Endothelial cell of umbilical vein (primary cell): ENCODE results near the gene KCTD5. TPM values are rescaled to one million over a fixed set of nuclear protein-coding genes. Genes with fewer than 3 reads are reported as not detected.

Source experiments
- BruUV-seq: library from RNA; stranded (reverse); fragments of 400-500 nt; replicated peaks from 2 replicates; lab custom pipeline; 2021; lab: Mats Ljungman, UMichigan
- CTCF ChIA-PET: fragments of 300-600, 350-600 bp; sonication (Branson Sonifier 250); formaldehyde crosslinking; loops from one replicate; lab custom pipeline; 2021; ENCODE audit warnings: antibody characterized with exemption, inconsistent platforms; lab: Charles Lee
- POLR2A ChIA-PET: fragments of 300-600, 350-600 bp; sonication (Branson Sonifier 250); formaldehyde crosslinking; loops from one replicate; lab custom pipeline; 2021; ENCODE audit warnings: antibody characterized with exemption, inconsistent platforms; lab: Charles Lee
- DNase-seq: peaks from one replicate; pipeline ENCODE4 v3.0.0-alpha.2; 2011; ENCODE audit warnings: low read depth, low spot score
- FAIRE-seq: peaks from 2 replicates; lab custom pipeline; 2011; peaks lifted over from hg19 to GRCh38; lab: Jason Lieb, UNC
- H2AFZ ChIP-seq: 2 replicates; pipeline ENCODE4 v1.6.0; 2012; ENCODE audit warnings: low read depth, low read length, control low read depth, inconsistent platforms
- H3K27ac ChIP-seq: 2 replicates; pipeline ENCODE4 v1.5.1; 2011; ENCODE audit warnings: low read depth, mild to moderate bottlenecking, control low read depth, low read length, moderate library complexity; ENCODE audit not compliant: insufficient read depth
- H3K27me3 ChIP-seq, 2 experiments: 2 replicates each; pipeline versions ENCODE4 v1.6.0 to v1.6.1; 2011; ENCODE audit warnings: low read length in 2 of 2, mixed read lengths in 1 of 2; ENCODE audit not compliant: control insufficient read depth in 2 of 2, insufficient read depth in 2 of 2
- H3K36me3 ChIP-seq, 2 experiments: 2 replicates in 1 of 2; 3 replicates in 1 of 2; pipeline ENCODE4 v1.5.1; 2011; ENCODE audit warnings: low read length in 2 of 2, mild to moderate bottlenecking in 1 of 2, moderate library complexity in 1 of 2; ENCODE audit not compliant: control insufficient read depth in 2 of 2, insufficient read depth in 2 of 2; ENCODE audit errors: extremely low read depth in 1 of 2
- H3K4me1 ChIP-seq: 3 replicates; pipeline ENCODE4 v1.5.1; 2011; ENCODE audit warnings: mild to moderate bottlenecking, low read length; ENCODE audit not compliant: control insufficient read depth, insufficient read depth; ENCODE audit errors: extremely low read depth
- H3K4me2 ChIP-seq: 2 replicates; pipeline ENCODE4 v1.6.1; 2011; ENCODE audit warnings: low read length, control low read depth, mixed read lengths; ENCODE audit not compliant: insufficient read depth
- H3K4me3 ChIP-seq, 3 experiments: fragments of 200-600 bp in 1 of 3; sonication (generic), shearing (Covaris generic) in 1 of 3; replicated peaks in 1 of 3; 2 replicates each; pipeline ENCODE4 v1.5.1; 2011 to 2016; ENCODE audit warnings: control low read depth in 3 of 3, low read length in 3 of 3, mild to moderate bottlenecking in 2 of 3, inconsistent platforms in 1 of 3, low read depth in 1 of 3, moderate library complexity in 1 of 3; ENCODE audit not compliant: insufficient read depth in 1 of 3
- H3K79me2 ChIP-seq: 2 replicates; pipeline ENCODE4 v1.6.0; 2012; ENCODE audit warnings: low read length, inconsistent platforms; ENCODE audit not compliant: control insufficient read depth, insufficient read depth
- H3K9ac ChIP-seq: replicated peaks from 2 replicates; pipeline ENCODE3; 2011; ENCODE audit warnings: low read length, control low read depth; ENCODE audit not compliant: insufficient read depth; ENCODE audit errors: extremely low read depth
- H3K9me1 ChIP-seq: replicated peaks from 3 replicates; pipeline ENCODE4 v1.6.0; 2011; ENCODE audit warnings: mild to moderate bottlenecking, low read length; ENCODE audit not compliant: control insufficient read depth, insufficient read depth; ENCODE audit errors: extremely low read depth
- H3K9me3 ChIP-seq: replicated peaks from 2 replicates; pipeline ENCODE4 v1.5.1; 2012; ENCODE audit warnings: low read length, inconsistent platforms; ENCODE audit not compliant: control insufficient read depth, insufficient read depth
- H4K20me1 ChIP-seq: replicated peaks from 2 replicates; pipeline ENCODE3; 2011; ENCODE audit warnings: mild to moderate bottlenecking, low read length; ENCODE audit not compliant: control insufficient read depth, insufficient read depth; ENCODE audit errors: extremely low read depth
- EZH2 ChIP-seq: IDR thresholded peaks from 2 replicates; pipeline ENCODE4 v1.6.1; 2012; ENCODE audit warnings: borderline replicate concordance, low read depth, mild to moderate bottlenecking, moderate library complexity, low read length, inconsistent platforms; ENCODE audit not compliant: severe bottlenecking
- FOS ChIP-seq: IDR thresholded peaks from 2 replicates; pipeline ENCODE4 v1.6.1; 2011; ENCODE audit warnings: mild to moderate bottlenecking, low read length, moderate library complexity, borderline replicate concordance; ENCODE audit not compliant: insufficient read depth
- GATA2 ChIP-seq: IDR thresholded peaks from 2 replicates; pipeline ENCODE4 v1.7.0; 2011; ENCODE audit warnings: low read depth, mild to moderate bottlenecking, moderate library complexity, mixed read lengths, low read length; ENCODE audit not compliant: insufficient read length, insufficient read depth
- JUN ChIP-seq: IDR thresholded peaks from 2 replicates; pipeline ENCODE4 v1.6.1; 2011; ENCODE audit warnings: borderline replicate concordance, low read depth; ENCODE audit not compliant: insufficient read length, insufficient read depth
- POLR2A ChIP-seq: IDR thresholded peaks from 2 replicates; pipeline ENCODE4 v1.6.1; 2012; ENCODE audit warnings: low read depth, mild to moderate bottlenecking, control low read depth, low read length
- POLR2AphosphoS5 ChIP-seq: IDR thresholded peaks from 2 replicates; pipeline ENCODE4 v1.6.1; 2012; ENCODE audit warnings: low read depth, mild to moderate bottlenecking, control low read depth, low read length, moderate library complexity; ENCODE audit not compliant: insufficient read depth
- dilution Hi-C: fragments of 300-500 bp; cut with MboI; formaldehyde crosslinking; loops from one replicate; pipeline ENCODE4 v1.15.0; 2019; ENCODE audit warnings: low sequenced_read_pairs; ENCODE audit not compliant: extremely low pct_ligation_motif_present
- intact Hi-C: fragments of 100-400 bp; cut with micrococcal nuclease; formaldehyde crosslinking; loops from one replicate; pipeline ENCODE4 v1.10.0; 2022
- polyA plus RNA-seq, 4 experiments: library from polyadenylated mRNA; depleted of rRNA in 3 of 4; stranded (reverse) in 3 of 4; unstranded in 1 of 4; fragments of >200 nt; gene quantifications; 2 replicates each; pipeline versions ENCODE4 v1.2.1 to v1.2.3, GENCODE V29; 2011 to 2012; ENCODE audit warnings: missing spikeins in 1 of 4
- total RNA-seq: library from RNA; stranded (reverse); gene quantifications from 2 replicates; pipeline ENCODE4 v1.2.3, GENCODE V29; 2021
- TF ChIP-seq, protein P1 (sequence below), 2 donors: IDR thresholded peaks; 1 replicate in 1 of 2; 2 replicates in 1 of 2; pipeline ENCODE4 v1.5.1; 2011; ENCODE audit warnings: low read length in 2 of 2, mild to moderate bottlenecking in 2 of 2, moderate library complexity in 2 of 2, control low read depth in 1 of 2, inconsistent platforms in 1 of 2, low read depth in 1 of 2; ENCODE audit not compliant: insufficient read depth in 1 of 2; ENCODE audit errors: extremely low read depth in 1 of 2
- TF ChIP-seq, protein P2 (sequence below): IDR thresholded peaks from 2 replicates; pipeline ENCODE4 v1.6.1; 2011; ENCODE audit not compliant: insufficient read depth, insufficient read length

KCTD5 gene
- total and polyA plus RNA-seq, 2 donors (not counting 3 experiments of a cell fraction or from before 2014, with no cell fraction given): 32.2 to 42.0 TPM

DNA sequence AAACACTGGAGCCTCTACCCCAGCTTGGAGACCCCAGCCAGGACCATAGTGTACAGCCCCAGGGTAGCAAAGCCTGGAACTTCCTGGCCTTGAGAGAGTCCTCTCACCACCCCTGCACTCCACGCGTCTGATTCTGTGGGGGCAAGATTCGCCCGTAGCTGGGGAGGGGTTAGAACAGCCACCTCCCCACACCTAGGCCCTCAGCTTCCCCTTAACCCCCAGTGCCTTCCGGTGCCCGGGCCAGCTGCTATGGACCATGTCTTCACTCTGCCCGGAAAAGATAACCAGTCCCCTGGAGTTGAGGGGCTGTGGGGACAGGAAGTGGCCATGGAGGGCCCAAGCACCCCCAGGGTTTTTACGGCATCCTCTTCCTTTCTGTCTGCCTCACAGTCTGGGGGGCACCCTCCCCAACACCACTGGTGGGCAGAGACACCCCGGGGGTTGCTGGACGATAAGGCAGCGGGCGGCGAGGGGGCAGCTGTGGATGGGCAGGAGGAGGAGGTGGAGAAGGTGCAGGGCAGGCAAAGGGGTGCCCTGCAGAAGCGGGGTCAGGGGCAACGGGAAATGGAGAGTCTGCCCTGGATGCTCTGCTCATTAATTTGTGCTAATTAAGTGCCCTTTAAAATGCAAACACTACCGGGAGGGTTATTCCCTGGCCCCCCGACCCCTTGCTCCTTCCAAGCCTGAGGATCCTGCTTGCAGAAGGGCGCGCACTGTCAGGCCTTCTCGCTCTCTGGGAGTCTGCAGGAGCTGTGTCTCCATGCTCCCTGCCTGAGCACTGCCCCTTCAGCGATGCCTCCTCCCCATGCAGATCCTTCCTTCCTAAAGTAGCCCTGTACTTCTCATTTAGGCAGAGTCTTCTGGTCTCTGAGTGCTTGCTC lies 35.3 kb downstream of the KCTD5 start:
- BruUV-seq: no TSS peak
- CTCF ChIA-PET: interaction anchor here (0.6 to 1.1 kb wide), 4 partner anchors 9 to 80 kb away, joined by 3 to 4 read pairs (median 3); partner anchors contain the start of gene PRSS41
- no peak overlapping the region for H3K9ac ChIP-seq
- no peak for DNase-seq
- H2AFZ ChIP-seq: no peak overlapping the region
- H3K27ac ChIP-seq: no peak overlapping the region
- no peaks in the 10 kb centered on the region for H3K27me3 ChIP-seq
- H3K36me3 ChIP-seq: no peaks in the 10 kb centered on the region
- peaks cover 4% of the 10 kb centered on the region for H3K4me1 ChIP-seq
- no peaks in the 10 kb centered on the region for H3K9me3 ChIP-seq
- TF ChIP-seq, protein P1, sequence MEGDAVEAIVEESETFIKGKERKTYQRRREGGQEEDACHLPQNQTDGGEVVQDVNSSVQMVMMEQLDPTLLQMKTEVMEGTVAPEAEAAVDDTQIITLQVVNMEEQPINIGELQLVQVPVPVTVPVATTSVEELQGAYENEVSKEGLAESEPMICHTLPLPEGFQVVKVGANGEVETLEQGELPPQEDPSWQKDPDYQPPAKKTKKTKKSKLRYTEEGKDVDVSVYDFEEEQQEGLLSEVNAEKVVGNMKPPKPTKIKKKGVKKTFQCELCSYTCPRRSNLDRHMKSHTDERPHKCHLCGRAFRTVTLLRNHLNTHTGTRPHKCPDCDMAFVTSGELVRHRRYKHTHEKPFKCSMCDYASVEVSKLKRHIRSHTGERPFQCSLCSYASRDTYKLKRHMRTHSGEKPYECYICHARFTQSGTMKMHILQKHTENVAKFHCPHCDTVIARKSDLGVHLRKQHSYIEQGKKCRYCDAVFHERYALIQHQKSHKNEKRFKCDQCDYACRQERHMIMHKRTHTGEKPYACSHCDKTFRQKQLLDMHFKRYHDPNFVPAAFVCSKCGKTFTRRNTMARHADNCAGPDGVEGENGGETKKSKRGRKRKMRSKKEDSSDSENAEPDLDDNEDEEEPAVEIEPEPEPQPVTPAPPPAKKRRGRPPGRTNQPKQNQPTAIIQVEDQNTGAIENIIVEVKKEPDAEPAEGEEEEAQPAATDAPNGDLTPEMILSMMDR (IDR thresholded peaks at IDR 0.05; ENCODE audit: extremely low read depth in 1 of 2, insufficient read depth in 1 of 2, low read depth in 1 of 2, low read length in 2 of 2): no peak
- no peak for TF ChIP-seq JUN
- TF ChIP-seq GATA2: no peak
- no peak for TF ChIP-seq FOS
- TF ChIP-seq, protein P2, sequence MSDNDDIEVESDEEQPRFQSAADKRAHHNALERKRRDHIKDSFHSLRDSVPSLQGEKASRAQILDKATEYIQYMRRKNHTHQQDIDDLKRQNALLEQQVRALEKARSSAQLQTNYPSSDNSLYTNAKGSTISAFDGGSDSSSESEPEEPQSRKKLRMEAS: no peak
- TF ChIP-seq POLR2A: no peak
- no peak for TF ChIP-seq POLR2AphosphoS5
- no peak for TF ChIP-seq EZH2
- no peak overlapping the region for H3K4me2 ChIP-seq
- no peaks in the 10 kb centered on the region for H4K20me1 ChIP-seq
- POLR2A ChIA-PET: no interaction called here
- no peaks in the 10 kb centered on the region for H3K9me1 ChIP-seq
- intact Hi-C loops: no loop called here
- no peak overlapping the region for H3K4me3 ChIP-seq
- dilution Hi-C loops: no loop called here
- H3K79me2 ChIP-seq: no peaks in the 10 kb centered on the region
- no peak for FAIRE-seq
